PC-3 (cell line): ENCODE results near the gene FAM163B. TPM values are rescaled to one million over a fixed set of nuclear protein-coding genes. Genes with fewer than 3 reads are reported as not detected.

Experiments
- ATAC-seq: fragments of 200-7000 bp; cut with Tn5 transposase; 2 replicates; pipeline ENCODE4 v1.9.1; 2020; ENCODE audit warnings: mild to moderate bottlenecking, moderate library complexity
- BruUV-seq: library from RNA; stranded (reverse); fragments of 400-500 nt; replicated peaks from 2 replicates; lab custom pipeline; 2021; lab: Mats Ljungman, UMichigan
- CTCF ChIA-PET: fragments of 300-600 bp; sonication (Branson Sonifier 250); formaldehyde crosslinking; loops from one replicate; lab custom pipeline; 2022; ENCODE audit warnings: antibody characterized with exemption; lab: Charles Lee
- POLR2A ChIA-PET: fragments of 300-600 bp; sonication (Branson Sonifier 250); formaldehyde crosslinking; loops from one replicate; lab custom pipeline; 2022; ENCODE audit warnings: antibody characterized with exemption; ENCODE audit not compliant: unreplicated experiment; lab: Charles Lee
- DNase-seq: peaks from one replicate; pipeline ENCODE4 v3.0.0-alpha.2; 2015
- H2AFZ ChIP-seq: fragments of 300-600 bp; sonication (generic); 2 replicates; pipeline ENCODE4 v1.6.0; 2016; ENCODE audit warnings: antibody characterized with exemption, low read length
- H3F3A ChIP-seq: fragments of 300-600 bp; sonication (generic); one replicate; pipeline ENCODE4 v1.6.0; 2017; ENCODE audit warnings: antibody characterized with exemption, low read length, control low read depth, mild to moderate bottlenecking; ENCODE audit not compliant: unreplicated experiment
- H3K27ac ChIP-seq: fragments of 300-600 bp; sonication (generic); 2 replicates; pipeline ENCODE4 v1.5.1; 2016; ENCODE audit warnings: mild to moderate bottlenecking, low read length
- H3K27me3 ChIP-seq: fragments of 300-600 bp; sonication (generic); 2 replicates; pipeline ENCODE4 v1.6.1; 2016; ENCODE audit warnings: low read length, mixed read lengths
- H3K36me3 ChIP-seq: fragments of 300-600 bp; sonication (generic); 2 replicates; pipeline ENCODE4 v1.6.1; 2016; ENCODE audit warnings: low read depth, mixed run types, low read length, mixed read lengths
- H3K4me1 ChIP-seq: fragments of 300-600 bp; sonication (generic); 2 replicates; pipeline ENCODE4 v1.5.1; 2016; ENCODE audit warnings: low read length; ENCODE audit not compliant: insufficient read depth
- H3K4me2 ChIP-seq: fragments of 300-600 bp; sonication (generic); 2 replicates; pipeline ENCODE4 v1.6.0; 2016; ENCODE audit warnings: low read length
- H3K4me3 ChIP-seq: fragments of 300-600 bp; sonication (generic); 2 replicates; pipeline ENCODE4 v1.5.1; 2016; ENCODE audit warnings: mild to moderate bottlenecking, low read length, mixed read lengths
- H3K79me2 ChIP-seq: fragments of 300-600 bp; sonication (generic); 2 replicates; pipeline ENCODE4 v1.6.1; 2017; ENCODE audit warnings: low read length, mixed read lengths
- H3K9ac ChIP-seq: fragments of 300-600 bp; sonication (generic); 2 replicates; pipeline ENCODE4 v1.6.0; 2016; ENCODE audit warnings: mild to moderate bottlenecking, low read length
- H3K9me2 ChIP-seq: fragments of 300-600 bp; sonication (generic); replicated peaks from 2 replicates; pipeline ENCODE4 v1.6.1; 2016; ENCODE audit warnings: mixed run types, low read length, mixed read lengths
- H3K9me3 ChIP-seq: fragments of 300-600 bp; sonication (generic); 2 replicates; pipeline ENCODE4 v1.6.1; 2016; ENCODE audit warnings: low read length, mixed read lengths
- H4K20me1 ChIP-seq: fragments of 300-600 bp; sonication (generic); 2 replicates; pipeline ENCODE4 v1.6.1; 2016; ENCODE audit warnings: low read length, mixed read lengths
- EZH2 ChIP-seq: fragments of 300-600 bp; sonication (generic); IDR thresholded peaks from one replicate; pipeline ENCODE4 v1.6.1; 2017; ENCODE audit warnings: antibody characterized with exemption, mild to moderate bottlenecking, low read length; ENCODE audit not compliant: unreplicated experiment
- EZH2phosphoT487 ChIP-seq: fragments of 300-600 bp; sonication (generic); IDR thresholded peaks from 2 replicates; pipeline ENCODE4 v1.6.1; 2018; ENCODE audit warnings: mild to moderate bottlenecking, antibody characterized with exemption, low read length, borderline replicate concordance
- intact Hi-C: fragments of 100-400 bp; cut with micrococcal nuclease; formaldehyde crosslinking; loops from 2 replicates; pipeline ENCODE4 v1.9.0; 2023
- total RNA-seq: library from RNA; depleted of rRNA; stranded (reverse); fragments of >200 nt; gene quantifications from 2 replicates; pipeline ENCODE4 v1.2.3, GENCODE V29; 2014
- TF ChIP-seq, protein P1 (sequence below): fragments of 300-600 bp; sonication (generic); conservative IDR thresholded peaks from 2 replicates; pipeline ENCODE4 v1.5.1; 2017; ENCODE audit warnings: antibody characterized with exemption, low read depth, mild to moderate bottlenecking, low read length

The FAM163B gene
- total RNA-seq, 1 experiment from 2014 or later: not detected

DNA sequence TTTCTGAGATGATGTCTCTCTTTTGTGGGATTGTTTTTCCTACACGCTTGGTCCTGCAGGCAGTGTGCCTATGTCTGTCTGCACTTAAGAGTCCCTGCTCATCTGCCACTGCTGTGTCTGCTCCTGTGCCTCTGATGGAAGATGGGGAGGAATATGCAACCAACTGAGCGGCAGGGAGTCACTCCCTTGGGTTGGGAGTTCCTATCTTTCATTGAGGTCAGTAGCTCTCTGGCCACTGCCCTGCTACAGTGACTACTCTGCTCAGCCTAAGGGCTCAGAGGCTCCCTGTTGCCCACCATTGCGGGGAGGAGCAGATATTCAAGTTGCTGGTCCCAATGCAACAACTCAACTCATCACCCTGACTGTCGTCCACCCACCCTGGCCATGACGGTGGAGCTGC lies 13.4 kb upstream of the FAM163B start:
- CTCF ChIA-PET: no interaction called here
- no TSS peak for BruUV-seq

DNA sequence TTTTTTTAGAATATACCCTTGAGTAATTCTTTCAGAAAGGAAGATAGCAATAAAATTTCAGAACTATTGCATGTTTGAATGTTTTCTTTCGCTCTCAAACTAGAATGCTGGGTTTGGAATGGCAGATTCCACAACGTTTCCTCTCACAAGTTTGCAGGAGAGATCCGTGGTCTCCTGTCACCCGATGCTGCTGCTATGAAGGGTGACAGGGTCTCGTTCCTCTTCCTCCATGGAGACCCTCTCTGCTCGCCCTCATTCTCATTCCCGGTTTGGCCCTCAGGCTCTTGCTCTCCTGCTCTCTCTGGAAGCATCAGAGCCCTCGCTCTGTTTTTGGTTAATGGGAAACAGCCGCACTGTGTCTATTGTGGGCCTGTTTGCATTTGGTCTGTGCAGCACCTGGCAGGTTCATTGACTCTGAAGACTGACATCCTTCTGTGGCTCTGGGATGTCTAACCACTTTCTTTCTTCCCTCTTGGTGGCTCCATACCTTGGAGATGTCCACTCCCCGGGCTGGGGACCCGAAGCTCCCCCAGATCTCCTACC lies 12.6 kb upstream of the FAM163B start:
- H3K27ac ChIP-seq: no peak overlapping the region
- TF ChIP-seq EZH2phosphoT487: no peak
- TF ChIP-seq, protein P1, sequence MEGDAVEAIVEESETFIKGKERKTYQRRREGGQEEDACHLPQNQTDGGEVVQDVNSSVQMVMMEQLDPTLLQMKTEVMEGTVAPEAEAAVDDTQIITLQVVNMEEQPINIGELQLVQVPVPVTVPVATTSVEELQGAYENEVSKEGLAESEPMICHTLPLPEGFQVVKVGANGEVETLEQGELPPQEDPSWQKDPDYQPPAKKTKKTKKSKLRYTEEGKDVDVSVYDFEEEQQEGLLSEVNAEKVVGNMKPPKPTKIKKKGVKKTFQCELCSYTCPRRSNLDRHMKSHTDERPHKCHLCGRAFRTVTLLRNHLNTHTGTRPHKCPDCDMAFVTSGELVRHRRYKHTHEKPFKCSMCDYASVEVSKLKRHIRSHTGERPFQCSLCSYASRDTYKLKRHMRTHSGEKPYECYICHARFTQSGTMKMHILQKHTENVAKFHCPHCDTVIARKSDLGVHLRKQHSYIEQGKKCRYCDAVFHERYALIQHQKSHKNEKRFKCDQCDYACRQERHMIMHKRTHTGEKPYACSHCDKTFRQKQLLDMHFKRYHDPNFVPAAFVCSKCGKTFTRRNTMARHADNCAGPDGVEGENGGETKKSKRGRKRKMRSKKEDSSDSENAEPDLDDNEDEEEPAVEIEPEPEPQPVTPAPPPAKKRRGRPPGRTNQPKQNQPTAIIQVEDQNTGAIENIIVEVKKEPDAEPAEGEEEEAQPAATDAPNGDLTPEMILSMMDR: no peak
- TF ChIP-seq EZH2: no peak

More for the DNA sequence above, 13.4 kb upstream of the FAM163B start:
- H3K4me3 ChIP-seq: no peak overlapping the region
- TF ChIP-seq, protein P1: no peak
- TF ChIP-seq EZH2phosphoT487 (no peak), EZH2 (no peak)
- H4K20me1 ChIP-seq: no peaks in the 10 kb centered on the region
- POLR2A ChIA-PET: no interaction called here
- H3K27ac ChIP-seq: no peak overlapping the region
- no peaks in the 10 kb centered on the region for H3F3A ChIP-seq
- no peaks in the 10 kb centered on the region for H3K9me2 ChIP-seq
- H3K4me1 ChIP-seq: no peaks in the 10 kb centered on the region
- H3K79me2 ChIP-seq: no peaks in the 10 kb centered on the region
- H2AFZ ChIP-seq: no peak overlapping the region
- intact Hi-C loops: no loop called here
- ATAC-seq: no peak
- H3K9me3 ChIP-seq: no peaks in the 10 kb centered on the region
- no peak overlapping the region for H3K9ac ChIP-seq
- no peaks in the 10 kb centered on the region for H3K36me3 ChIP-seq
- no peak overlapping the region for H3K4me2 ChIP-seq
- no peak for DNase-seq
- H3K27me3 ChIP-seq: peaks cover 53% of the 10 kb centered on the region

DNA sequence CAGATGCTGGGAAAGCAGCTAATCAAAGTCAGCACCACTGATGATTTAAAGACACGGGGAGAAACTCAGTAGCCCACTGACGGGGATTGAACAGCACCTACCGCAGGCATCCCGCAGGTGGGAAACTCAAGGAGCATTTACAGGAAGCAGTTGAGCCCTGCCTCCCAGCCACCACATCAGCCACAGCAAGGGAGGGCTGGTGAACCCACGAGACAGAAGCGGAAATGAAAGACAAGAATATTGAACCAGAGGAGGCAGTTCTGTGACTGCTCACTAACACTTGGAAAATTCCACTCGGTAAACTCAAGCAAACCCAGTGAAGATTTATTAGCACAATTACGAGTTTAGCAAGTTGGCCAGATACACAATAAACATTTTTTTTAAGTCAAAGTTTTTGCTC lies 10.6 kb upstream of the FAM163B start:
- H3K9me3 ChIP-seq: no peaks in the 10 kb centered on the region
- intact Hi-C loops: no loop called here
- peaks cover 69% of the 10 kb centered on the region for H3K27me3 ChIP-seq
- H3K79me2 ChIP-seq: no peaks in the 10 kb centered on the region
- no peak for ATAC-seq
- ChIA-PET POLR2A (no interaction called here), CTCF (no interaction called here)
- TF ChIP-seq EZH2 (no peak), EZH2phosphoT487 (no peak)
- TF ChIP-seq, protein P1: no peak
- BruUV-seq: no TSS peak
- no peak overlapping the region for H2AFZ ChIP-seq
- no peaks in the 10 kb centered on the region for H3F3A ChIP-seq
- no peaks in the 10 kb centered on the region for H3K4me1 ChIP-seq
- no peak overlapping the region for H3K27ac ChIP-seq
- no peak overlapping the region for H3K4me2 ChIP-seq
- no peaks in the 10 kb centered on the region for H4K20me1 ChIP-seq
- no peaks in the 10 kb centered on the region for H3K9me2 ChIP-seq
- H3K36me3 ChIP-seq: no peaks in the 10 kb centered on the region
- H3K9ac ChIP-seq: no peak overlapping the region
- no peak for DNase-seq
- H3K4me3 ChIP-seq: no peak overlapping the region

More for the DNA sequence above, 12.6 kb upstream of the FAM163B start:
- H3K27me3 ChIP-seq: peaks cover 54% of the 10 kb centered on the region
- intact Hi-C loops: no loop called here
- no peak for ATAC-seq
- no peaks in the 10 kb centered on the region for H3K79me2 ChIP-seq
- no peak overlapping the region for H2AFZ ChIP-seq
- H3K36me3 ChIP-seq: no peaks in the 10 kb centered on the region
- DNase-seq: no peak
- H3K4me2 ChIP-seq: no peak overlapping the region
- no peaks in the 10 kb centered on the region for H3K9me3 ChIP-seq
- no peak overlapping the region for H3K4me3 ChIP-seq
- BruUV-seq: no TSS peak
- ChIA-PET CTCF (no interaction called here), POLR2A (no interaction called here)
- no peaks in the 10 kb centered on the region for H3K4me1 ChIP-seq
- no peaks in the 10 kb centered on the region for H4K20me1 ChIP-seq
- H3K9ac ChIP-seq: no peak overlapping the region
- H3K9me2 ChIP-seq: no peaks in the 10 kb centered on the region
- no peaks in the 10 kb centered on the region for H3F3A ChIP-seq
